Measurements from ENCODE around the gene BLVRA. TPM values are rescaled to one million over a fixed set of nuclear protein-coding genes. Genes with fewer than 3 reads are reported as not detected.

Gene BLVRA
- total and polyA plus RNA-seq, 4 donors, result 56.0 to 117 (median 69.4) TPM

GRCh38 chr7:43764039-43764761 lies 5.7 kb downstream of the BLVRA start:
- H3K4me1 ChIP-seq (ENCODE audit: control insufficient read depth in 1 of 2, insufficient read depth in 2 of 2, low read length in 2 of 2), result no peaks in the 10 kb centered on the region
- no peak overlapping the region for H3K4me3 ChIP-seq (ENCODE audit: low read length in 2 of 2)
- no peaks in the 10 kb centered on the region for H3K9me3 ChIP-seq (ENCODE audit: control insufficient read depth, low read length)
- intact Hi-C loops (cut with DNase I), result no loop called here
- WGBS, 2 donors, result 44 to 46% methylated on average over 9 of the region's 9 CpGs
- H3K36me3 ChIP-seq (ENCODE audit: control insufficient read depth in 1 of 2, insufficient read depth in 2 of 2, low read length in 1 of 2), result no peaks in the 10 kb centered on the region
- peak; percentile 77 to 85 for DNase-seq
- no peak overlapping the region for H3K27ac ChIP-seq (ENCODE audit: low read depth in 1 of 2, low read length in 2 of 2)
- no peak for ATAC-seq (ENCODE audit: low FRiP score)
- H3K27me3 ChIP-seq (ENCODE audit: control insufficient read depth in 1 of 2, insufficient read depth in 2 of 2, low read length in 1 of 2), result no peaks in the 10 kb centered on the region

- Histone ChIP-seq H3K27me3 (ENCODE audit: control insufficient read depth in 1 of 2, insufficient read depth in 2 of 2, low read length in 1 of 2) (no peaks in the 10 kb centered on the region), H3K4me3 (ENCODE audit: low read length in 2 of 2) (no peak overlapping the region), H3K4me1 (ENCODE audit: control insufficient read depth in 1 of 2, insufficient read depth in 2 of 2, low read length in 2 of 2) (no peaks in the 10 kb centered on the region), H3K27ac (ENCODE audit: low read depth in 1 of 2, low read length in 2 of 2) (no peak overlapping the region), H3K36me3 (ENCODE audit: control insufficient read depth in 1 of 2, insufficient read depth in 2 of 2, low read length in 1 of 2) (no peaks in the 10 kb centered on the region), H3K9me3 (ENCODE audit: control insufficient read depth, low read length) (no peaks in the 10 kb centered on the region)
- DNase-seq (no peak), ATAC-seq (ENCODE audit: low FRiP score) (no peak)
- WGBS, 2 donors, result 85 to 87% methylated on average over 10 of the region's 10 CpGs
- intact Hi-C loops (cut with DNase I), result no loop called here
Observed at GRCh38 chr7:43764807-43765491, 6.5 kb downstream of the BLVRA start.

GRCh38 chr7:43766564-43766963 lies 8.1 kb downstream of the BLVRA start:
- Histone ChIP-seq H3K27ac (ENCODE audit: low read depth in 1 of 2, low read length in 2 of 2) (no peak overlapping the region), H3K4me3 (ENCODE audit: low read length in 2 of 2) (no peak overlapping the region), H3K9me3 (ENCODE audit: control insufficient read depth, low read length) (no peaks in the 10 kb centered on the region), H3K4me1 (ENCODE audit: control insufficient read depth in 1 of 2, insufficient read depth in 2 of 2, low read length in 2 of 2) (no peaks in the 10 kb centered on the region), H3K27me3 (ENCODE audit: control insufficient read depth in 1 of 2, insufficient read depth in 2 of 2, low read length in 1 of 2) (no peaks in the 10 kb centered on the region), H3K36me3 (ENCODE audit: control insufficient read depth in 1 of 2, insufficient read depth in 2 of 2, low read length in 1 of 2) (peaks cover 0 to 3% of the 10 kb centered on the region in 2 donors)
- intact Hi-C loops (cut with DNase I), result no loop called here
- DNase-seq, result no peak
- ATAC-seq (ENCODE audit: low FRiP score), result no peak
- 84 to 86% methylated on average over 8 of the region's 8 CpGs for WGBS, 2 donors

- Histone ChIP-seq H3K27ac (ENCODE audit: low read depth in 1 of 2, low read length in 2 of 2) (no peak overlapping the region), H3K9me3 (ENCODE audit: control insufficient read depth, low read length) (no peaks in the 10 kb centered on the region), H3K4me1 (ENCODE audit: control insufficient read depth in 1 of 2, insufficient read depth in 2 of 2, low read length in 2 of 2) (no peaks in the 10 kb centered on the region), H3K27me3 (ENCODE audit: control insufficient read depth in 1 of 2, insufficient read depth in 2 of 2, low read length in 1 of 2) (no peaks in the 10 kb centered on the region), H3K36me3 (ENCODE audit: control insufficient read depth in 1 of 2, insufficient read depth in 2 of 2, low read length in 1 of 2) (peaks cover 0 to 11% of the 10 kb centered on the region in 2 donors), H3K4me3 (ENCODE audit: low read length in 2 of 2) (no peak overlapping the region)
- WGBS, 2 donors, result 91 to 92% methylated on average over 8 of the region's 8 CpGs
- intact Hi-C loops (cut with DNase I), result no loop called here
- ATAC-seq (ENCODE audit: low FRiP score), result no peak
- no peak for DNase-seq
Observed at GRCh38 chr7:43767311-43767710, 8.8 kb downstream of the BLVRA start.

- intact Hi-C loops (cut with DNase I), result no loop called here
- ATAC-seq (ENCODE audit: low FRiP score) (no peak), DNase-seq (no peak)
- WGBS, 2 donors, result 86 to 94% methylated on average over 9 of the region's 9 CpGs
- H3K4me3 ChIP-seq (ENCODE audit: low read length in 2 of 2), result no peak overlapping the region
- no peaks in the 10 kb centered on the region for H3K27me3 ChIP-seq (ENCODE audit: control insufficient read depth in 1 of 2, insufficient read depth in 2 of 2, low read length in 1 of 2)
- H3K9me3 ChIP-seq (ENCODE audit: control insufficient read depth, low read length), result no peaks in the 10 kb centered on the region
- H3K27ac ChIP-seq (ENCODE audit: low read depth in 1 of 2, low read length in 2 of 2), result no peak overlapping the region
- H3K4me1 ChIP-seq (ENCODE audit: control insufficient read depth in 1 of 2, insufficient read depth in 2 of 2, low read length in 2 of 2), result no peaks in the 10 kb centered on the region
- H3K36me3 ChIP-seq (ENCODE audit: control insufficient read depth in 1 of 2, insufficient read depth in 2 of 2, low read length in 1 of 2), result peaks cover 0 to 11% of the 10 kb centered on the region in 2 donors
Observed at GRCh38 chr7:43768201-43768886, 9.9 kb downstream of the BLVRA start.

- ATAC-seq (ENCODE audit: low FRiP score) (no peak), DNase-seq (no peak)
- H3K27ac ChIP-seq (ENCODE audit: low read depth in 1 of 2, low read length in 2 of 2), result no peak overlapping the region
- H3K36me3 ChIP-seq (ENCODE audit: control insufficient read depth in 1 of 2, insufficient read depth in 2 of 2, low read length in 1 of 2), result peaks cover 0 to 11% of the 10 kb centered on the region in 2 donors
- WGBS, 2 donors, result 94 to 95% methylated on average over 4 of the region's 4 CpGs
- no peaks in the 10 kb centered on the region for H3K9me3 ChIP-seq (ENCODE audit: control insufficient read depth, low read length)
- H3K27me3 ChIP-seq (ENCODE audit: control insufficient read depth in 1 of 2, insufficient read depth in 2 of 2, low read length in 1 of 2), result no peaks in the 10 kb centered on the region
- no peak overlapping the region for H3K4me3 ChIP-seq (ENCODE audit: low read length in 2 of 2)
- intact Hi-C loops (cut with DNase I), result no loop called here
- no peaks in the 10 kb centered on the region for H3K4me1 ChIP-seq (ENCODE audit: control insufficient read depth in 1 of 2, insufficient read depth in 2 of 2, low read length in 2 of 2)
Observed at GRCh38 chr7:43768887-43769272, 10.4 kb downstream of the BLVRA start.

GRCh38 chr7:43769281-43769680 lies 10.8 kb downstream of the BLVRA start:
- Histone ChIP-seq H3K4me3 (ENCODE audit: low read length in 2 of 2) (no peak overlapping the region), H3K9me3 (ENCODE audit: control insufficient read depth, low read length) (no peaks in the 10 kb centered on the region), H3K27me3 (ENCODE audit: control insufficient read depth in 1 of 2, insufficient read depth in 2 of 2, low read length in 1 of 2) (no peaks in the 10 kb centered on the region), H3K4me1 (ENCODE audit: control insufficient read depth in 1 of 2, insufficient read depth in 2 of 2, low read length in 2 of 2) (no peaks in the 10 kb centered on the region), H3K27ac (ENCODE audit: low read depth in 1 of 2, low read length in 2 of 2) (no peak overlapping the region), H3K36me3 (ENCODE audit: control insufficient read depth in 1 of 2, insufficient read depth in 2 of 2, low read length in 1 of 2) (peaks cover 0 to 11% of the 10 kb centered on the region in 2 donors)
- DNase-seq (no peak), ATAC-seq (ENCODE audit: low FRiP score) (no peak)
- WGBS, 2 donors, result 95 to 99% methylated on average over 4 to 5 of the region's 5 CpGs
- intact Hi-C loops (cut with DNase I), result no loop called here

- no peaks in the 10 kb centered on the region for H3K9me3 ChIP-seq (ENCODE audit: control insufficient read depth, low read length)
- peaks cover 0 to 11% of the 10 kb centered on the region in 2 donors for H3K36me3 ChIP-seq (ENCODE audit: control insufficient read depth in 1 of 2, insufficient read depth in 2 of 2, low read length in 1 of 2)
- no peak overlapping the region for H3K4me3 ChIP-seq (ENCODE audit: low read length in 2 of 2)
- ATAC-seq (ENCODE audit: low FRiP score) (no peak), DNase-seq (no peak)
- H3K27me3 ChIP-seq (ENCODE audit: control insufficient read depth in 1 of 2, insufficient read depth in 2 of 2, low read length in 1 of 2), result no peaks in the 10 kb centered on the region
- 78 to 80% methylated on average over 10 of the region's 10 CpGs for WGBS, 2 donors
- intact Hi-C loops (cut with DNase I), result no loop called here
- H3K27ac ChIP-seq (ENCODE audit: low read depth in 1 of 2, low read length in 2 of 2), result no peak overlapping the region
- no peaks in the 10 kb centered on the region for H3K4me1 ChIP-seq (ENCODE audit: control insufficient read depth in 1 of 2, insufficient read depth in 2 of 2, low read length in 2 of 2)
Observed at GRCh38 chr7:43769791-43770465, 11.4 kb downstream of the BLVRA start.

Measured in aorta (tissue), 5 donors.